Liver (tissue), 9 donors: ENCODE results near the gene ABCA13. TPM values are rescaled to one million over a fixed set of nuclear protein-coding genes. Genes with fewer than 3 reads are reported as not detected.

Experiments used
- DNase-seq: peaks from one replicate; pipeline ENCODE4 v3.0.0-alpha.2; 2017; ENCODE audit warnings: low spot score
- H3K27ac ChIP-seq, 2 donors: one replicate each; pipeline ENCODE4 v1.7.0; 2013; ENCODE audit warnings: inconsistent platforms in 2 of 2, low read length in 2 of 2, control low read depth in 1 of 2, low read depth in 1 of 2, mild to moderate bottlenecking in 1 of 2
- H3K27me3 ChIP-seq, 4 donors: one replicate each; pipeline versions ENCODE4 v1.6.1 to v1.7.0; 2013; ENCODE audit warnings: low read length in 3 of 4, inconsistent platforms in 1 of 4, mild to moderate bottlenecking in 1 of 4, moderate library complexity in 1 of 4; ENCODE audit not compliant: control insufficient read depth in 4 of 4, insufficient read depth in 4 of 4
- H3K36me3 ChIP-seq, 4 donors: one replicate each; pipeline versions ENCODE4 v1.6.1 to v1.7.0; 2013; ENCODE audit warnings: low read length in 3 of 4, mild to moderate bottlenecking in 3 of 4, low read depth in 1 of 4, moderate library complexity in 1 of 4; ENCODE audit not compliant: control insufficient read depth in 4 of 4, insufficient read depth in 3 of 4
- H3K4me1 ChIP-seq, 4 donors: one replicate each; pipeline versions ENCODE4 v1.6.1 to v1.7.0; 2013; ENCODE audit warnings: low read length in 3 of 4, mild to moderate bottlenecking in 3 of 4, moderate library complexity in 1 of 4; ENCODE audit not compliant: control insufficient read depth in 4 of 4, insufficient read depth in 4 of 4
- H3K4me3 ChIP-seq, 3 donors: one replicate each; pipeline versions ENCODE4 v1.6.1 to v1.7.0; 2013; ENCODE audit warnings: low read length in 3 of 3, control low read depth in 1 of 3, low read depth in 1 of 3, mild to moderate bottlenecking in 1 of 3
- H3K9ac ChIP-seq, 2 donors: one replicate each; pipeline ENCODE4 v1.7.0; 2013; ENCODE audit warnings: low read length in 2 of 2, mild to moderate bottlenecking in 2 of 2, moderate library complexity in 2 of 2, control low read depth in 1 of 2, low read depth in 1 of 2
- H3K9me3 ChIP-seq, 4 donors: one replicate each; pipeline versions ENCODE4 v1.6.1 to v1.7.0; 2013; ENCODE audit warnings: low read length in 3 of 4; ENCODE audit not compliant: control insufficient read depth in 4 of 4
- EGR1 ChIP-seq, 2 donors: IDR thresholded peaks; 2 replicates each; pipeline ENCODE4 v1.6.1; 2016 to 2018; ENCODE audit warnings: antibody characterized with exemption in 2 of 2, low read depth in 2 of 2
- FOXA2 ChIP-seq: IDR thresholded peaks from 2 replicates; pipeline ENCODE4 v1.6.1; 2016; ENCODE audit warnings: antibody characterized with exemption
- GABPA ChIP-seq, 2 donors: IDR thresholded peaks in 1 of 2; conservative IDR thresholded peaks in 1 of 2; 2 replicates each; pipeline ENCODE4 v1.6.1; 2016; ENCODE audit warnings: antibody characterized with exemption in 2 of 2, mild to moderate bottlenecking in 1 of 2, moderate library complexity in 1 of 2
- HNF4A ChIP-seq, 2 donors: conservative IDR thresholded peaks; 2 replicates each; pipeline ENCODE4 v1.6.1; 2016; ENCODE audit warnings: antibody characterized with exemption in 2 of 2, mild to moderate bottlenecking in 2 of 2
- HNF4G ChIP-seq: IDR thresholded peaks from 2 replicates; pipeline ENCODE4 v1.6.1; 2016; ENCODE audit warnings: antibody characterized with exemption
- JUND ChIP-seq, 2 donors: IDR thresholded peaks; 2 replicates each; pipeline ENCODE4 v1.6.1; 2016; ENCODE audit warnings: antibody characterized with exemption in 2 of 2
- RAD21 ChIP-seq, 2 donors: IDR thresholded peaks; 2 replicates each; pipeline ENCODE4 v1.6.1; 2016; ENCODE audit warnings: antibody characterized with exemption in 2 of 2, mild to moderate bottlenecking in 2 of 2
- REST ChIP-seq: IDR thresholded peaks from 2 replicates; pipeline ENCODE4 v1.6.1; 2016; ENCODE audit warnings: antibody characterized with exemption, mild to moderate bottlenecking
- SP1 ChIP-seq: IDR thresholded peaks from 2 replicates; pipeline ENCODE4 v1.6.1; 2018; ENCODE audit warnings: antibody characterized with exemption, mild to moderate bottlenecking
- TAF1 ChIP-seq: conservative IDR thresholded peaks from 2 replicates; pipeline ENCODE4 v1.6.1; 2016; ENCODE audit warnings: antibody characterized with exemption, mild to moderate bottlenecking
- YY1 ChIP-seq: IDR thresholded peaks from 2 replicates; pipeline ENCODE4 v1.6.1; 2016; ENCODE audit warnings: antibody characterized with exemption, mild to moderate bottlenecking
- WGBS: extraction: QIAGEN DNeasy Blood & Tissue Kit; methylation state at CpG from one replicate; pipeline ENCODE4 v1.1.7; 2013; 5-methylcytosine and 5-hydroxymethylcytosine counted together
- polyA plus RNA-seq, 2 donors: library from polyadenylated mRNA; stranded (reverse) in 1 of 2; unstranded in 1 of 2; fragments of 200-250 nt in 1 of 2; fragments of >200 nt in 1 of 2; fragmentation: Nextera tagmentation in 1 of 2; extraction: Ambion mirVana in 1 of 2; gene quantifications; one replicate each; pipeline versions ENCODE4 v1.2.1 to v1.2.3, GENCODE V29; 2013 to 2015
- total RNA-seq, 2 donors: library from RNA; depleted of rRNA; stranded (reverse); fragments of >200 nt; gene quantifications; one replicate each; pipeline ENCODE4 v1.2.3, GENCODE V29; 2014
- TF ChIP-seq, protein P1 (sequence below): IDR thresholded peaks from 2 replicates; pipeline ENCODE4 v1.6.1; 2016; ENCODE audit warnings: antibody characterized with exemption
- TF ChIP-seq, protein P2 (sequence below): IDR thresholded peaks from 2 replicates; pipeline ENCODE4 v1.6.1; 2016; ENCODE audit warnings: antibody characterized with exemption
- TF ChIP-seq, protein P3 (sequence below): IDR thresholded peaks from 2 replicates; pipeline ENCODE4 v1.6.1; 2016; ENCODE audit warnings: antibody characterized with exemption
- TF ChIP-seq, protein P4 (sequence below): fragments of 150-350 bp; IDR thresholded peaks from 2 replicates; pipeline ENCODE4 v1.5.1; 2017; ENCODE audit warnings: improper control_type of control experiment, low read depth, low read length; ENCODE audit not compliant: missing input control
- donor health status: healthy.
- donor health status: healthy.
- donor health status: healthy.
- donor health status: healthy.
- donor health status: healthy.

ABCA13 gene
- total and polyA plus RNA-seq, 4 donors, result 0.22 to 1.0 (median 0.66) TPM

DNA sequence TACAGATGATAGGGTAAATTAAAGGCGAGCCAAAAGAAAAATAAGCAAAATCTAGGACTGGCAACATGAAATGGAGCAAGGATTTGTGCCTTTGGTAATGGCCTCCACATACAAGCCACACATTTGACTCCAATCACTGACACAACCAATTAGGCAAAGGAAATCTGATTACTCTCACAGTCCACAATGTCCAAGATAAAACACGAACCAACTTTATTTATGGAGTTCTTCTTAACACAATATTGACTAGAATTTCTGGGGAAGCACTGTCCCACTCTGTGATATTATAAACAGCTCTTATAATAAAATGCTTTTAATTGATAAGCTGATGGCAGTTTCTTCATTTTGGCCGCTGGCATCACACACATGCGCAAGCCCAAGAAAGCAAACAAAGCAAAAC is 334.2 kb downstream of the ABCA13 start:
- TF ChIP-seq RAD21 (IDR thresholded peaks at IDR 0.05) (no peak), EGR1 (IDR thresholded peaks at IDR 0.05; ENCODE audit: low read depth in 2 of 2) (no peak), FOXA2 (no peak), HNF4G (no peak), SP1 (no peak), REST (no peak), YY1 (no peak), GABPA (IDR thresholded peaks at IDR 0.05 in 1 of 2, conservative IDR thresholded peaks at IDR 0.05 in 1 of 2) (no peak)
- TF ChIP-seq, protein P1, sequence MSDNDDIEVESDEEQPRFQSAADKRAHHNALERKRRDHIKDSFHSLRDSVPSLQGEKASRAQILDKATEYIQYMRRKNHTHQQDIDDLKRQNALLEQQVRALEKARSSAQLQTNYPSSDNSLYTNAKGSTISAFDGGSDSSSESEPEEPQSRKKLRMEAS, result no peak
- TF ChIP-seq, protein P2, sequence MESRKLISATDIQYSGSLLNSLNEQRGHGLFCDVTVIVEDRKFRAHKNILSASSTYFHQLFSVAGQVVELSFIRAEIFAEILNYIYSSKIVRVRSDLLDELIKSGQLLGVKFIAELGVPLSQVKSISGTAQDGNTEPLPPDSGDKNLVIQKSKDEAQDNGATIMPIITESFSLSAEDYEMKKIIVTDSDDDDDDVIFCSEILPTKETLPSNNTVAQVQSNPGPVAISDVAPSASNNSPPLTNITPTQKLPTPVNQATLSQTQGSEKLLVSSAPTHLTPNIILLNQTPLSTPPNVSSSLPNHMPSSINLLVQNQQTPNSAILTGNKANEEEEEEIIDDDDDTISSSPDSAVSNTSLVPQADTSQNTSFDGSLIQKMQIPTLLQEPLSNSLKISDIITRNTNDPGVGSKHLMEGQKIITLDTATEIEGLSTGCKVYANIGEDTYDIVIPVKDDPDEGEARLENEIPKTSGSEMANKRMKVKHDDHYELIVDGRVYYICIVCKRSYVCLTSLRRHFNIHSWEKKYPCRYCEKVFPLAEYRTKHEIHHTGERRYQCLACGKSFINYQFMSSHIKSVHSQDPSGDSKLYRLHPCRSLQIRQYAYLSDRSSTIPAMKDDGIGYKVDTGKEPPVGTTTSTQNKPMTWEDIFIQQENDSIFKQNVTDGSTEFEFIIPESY, result no peak
- DNase-seq, result no peak
- Histone ChIP-seq H3K4me3 (no peak overlapping the region), H3K36me3 (no peaks in the 10 kb centered on the region), H3K27ac (no peak overlapping the region), H3K9me3 (no peaks in the 10 kb centered on the region), H3K27me3 (no peaks in the 10 kb centered on the region), H3K4me1 (no peaks in the 10 kb centered on the region), H3K9ac (no peak overlapping the region)
- 69% methylated on average over 4 of the region's 4 CpGs for WGBS

- Histone ChIP-seq H3K36me3 (no peaks in the 10 kb centered on the region), H3K9me3 (no peaks in the 10 kb centered on the region), H3K27ac (no peak overlapping the region), H3K4me1 (no peaks in the 10 kb centered on the region), H3K27me3 (no peaks in the 10 kb centered on the region), H3K9ac (no peak overlapping the region), H3K4me3 (no peak overlapping the region)
- TF ChIP-seq HNF4A (conservative IDR thresholded peaks at IDR 0.05) (no peak), TAF1 (no peak), FOXA2 (no peak), EGR1 (IDR thresholded peaks at IDR 0.05; ENCODE audit: low read depth in 2 of 2) (no peak), JUND (IDR thresholded peaks at IDR 0.05) (no peak), HNF4G (no peak), RAD21 (IDR thresholded peaks at IDR 0.05) (no peak)
- TF ChIP-seq, protein P3, sequence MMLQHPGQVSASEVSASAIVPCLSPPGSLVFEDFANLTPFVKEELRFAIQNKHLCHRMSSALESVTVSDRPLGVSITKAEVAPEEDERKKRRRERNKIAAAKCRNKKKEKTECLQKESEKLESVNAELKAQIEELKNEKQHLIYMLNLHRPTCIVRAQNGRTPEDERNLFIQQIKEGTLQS, result no peak
- TF ChIP-seq, protein P2, result no peak
- TF ChIP-seq, protein P4, sequence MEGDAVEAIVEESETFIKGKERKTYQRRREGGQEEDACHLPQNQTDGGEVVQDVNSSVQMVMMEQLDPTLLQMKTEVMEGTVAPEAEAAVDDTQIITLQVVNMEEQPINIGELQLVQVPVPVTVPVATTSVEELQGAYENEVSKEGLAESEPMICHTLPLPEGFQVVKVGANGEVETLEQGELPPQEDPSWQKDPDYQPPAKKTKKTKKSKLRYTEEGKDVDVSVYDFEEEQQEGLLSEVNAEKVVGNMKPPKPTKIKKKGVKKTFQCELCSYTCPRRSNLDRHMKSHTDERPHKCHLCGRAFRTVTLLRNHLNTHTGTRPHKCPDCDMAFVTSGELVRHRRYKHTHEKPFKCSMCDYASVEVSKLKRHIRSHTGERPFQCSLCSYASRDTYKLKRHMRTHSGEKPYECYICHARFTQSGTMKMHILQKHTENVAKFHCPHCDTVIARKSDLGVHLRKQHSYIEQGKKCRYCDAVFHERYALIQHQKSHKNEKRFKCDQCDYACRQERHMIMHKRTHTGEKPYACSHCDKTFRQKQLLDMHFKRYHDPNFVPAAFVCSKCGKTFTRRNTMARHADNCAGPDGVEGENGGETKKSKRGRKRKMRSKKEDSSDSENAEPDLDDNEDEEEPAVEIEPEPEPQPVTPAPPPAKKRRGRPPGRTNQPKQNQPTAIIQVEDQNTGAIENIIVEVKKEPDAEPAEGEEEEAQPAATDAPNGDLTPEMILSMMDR, result no peak
- DNase-seq, result no peak
- 79% methylated on average over 4 of the region's 4 CpGs for WGBS
Measured at GRCh38 chr7:48506569-48506968, 335.3 kb downstream of the ABCA13 start.
